H9 (cell line): Measurements from ENCODE around the gene TNNT2. TPM values are rescaled to one million over a fixed set of nuclear protein-coding genes. Genes with fewer than 3 reads are reported as not detected.

Experiments used
- DNase-seq: peaks from one replicate; pipeline ENCODE4 v3.0.0-alpha.2; 2017
- H2AFZ ChIP-seq: one replicate; pipeline ENCODE4 v1.6.1; 2013; ENCODE audit warnings: mild to moderate bottlenecking, low read length, control low read depth, moderate library complexity
- H2AK5ac ChIP-seq: 2 replicates; pipeline ENCODE4 v1.6.1; 2013; ENCODE audit warnings: low read length, control low read depth, mixed read lengths; ENCODE audit not compliant: insufficient read length
- H2BK120ac ChIP-seq: one replicate; pipeline ENCODE4 v1.6.1; 2013; ENCODE audit warnings: low read depth, mild to moderate bottlenecking, low read length, control low read depth, inconsistent platforms; ENCODE audit not compliant: poor library complexity, severe bottlenecking
- H2BK12ac ChIP-seq: 2 replicates; pipeline ENCODE4 v1.6.1; 2013; ENCODE audit warnings: low read length, control low read depth, mixed read lengths, low read depth; ENCODE audit not compliant: insufficient read length
- H2BK15ac ChIP-seq: 2 replicates; pipeline ENCODE4 v1.6.1; 2013; ENCODE audit warnings: low read depth, low read length, control low read depth
- H2BK20ac ChIP-seq: one replicate; pipeline ENCODE4 v1.6.1; 2013; ENCODE audit warnings: low read depth, mild to moderate bottlenecking, low read length, control low read depth, inconsistent platforms; ENCODE audit not compliant: poor library complexity, severe bottlenecking
- H2BK5ac ChIP-seq: 2 replicates; pipeline ENCODE4 v1.6.1; 2013; ENCODE audit warnings: low read length, control low read depth, mixed read lengths; ENCODE audit not compliant: insufficient read length
- H3K14ac ChIP-seq: 2 replicates; pipeline ENCODE4 v1.6.1; 2013; ENCODE audit warnings: low read length, control low read depth; ENCODE audit not compliant: insufficient read depth
- H3K18ac ChIP-seq: 2 replicates; pipeline ENCODE4 v1.6.1; 2013; ENCODE audit warnings: low read depth, mild to moderate bottlenecking, mixed read lengths, low read length, control low read depth; ENCODE audit not compliant: insufficient read length
- H3K23ac ChIP-seq: 2 replicates; pipeline ENCODE4 v1.6.1; 2013; ENCODE audit warnings: low read length, control low read depth, mixed read lengths, low read depth; ENCODE audit not compliant: insufficient read length
- H3K23me2 ChIP-seq: 2 replicates; pipeline ENCODE4 v1.6.1; 2013; ENCODE audit warnings: low read depth, mild to moderate bottlenecking, mixed read lengths, low read length, control low read depth; ENCODE audit not compliant: insufficient read length, poor library complexity, severe bottlenecking
- H3K27ac ChIP-seq: 2 replicates; pipeline ENCODE4 v1.5.1; 2013; ENCODE audit warnings: low read length, control low read depth, mixed read lengths, low read depth; ENCODE audit not compliant: insufficient read length
- H3K27me3 ChIP-seq: 2 replicates; pipeline ENCODE4 v1.6.1; 2013; ENCODE audit warnings: low read length, control low read depth, inconsistent platforms; ENCODE audit not compliant: insufficient read depth
- H3K4ac ChIP-seq: 2 replicates; pipeline ENCODE4 v1.6.1; 2013; ENCODE audit warnings: low read depth, mild to moderate bottlenecking, control low read depth, inconsistent platforms, low read length, moderate library complexity
- H3K4me1 ChIP-seq: 2 replicates; pipeline ENCODE4 v1.6.1; 2013; ENCODE audit warnings: low read length, control low read depth, inconsistent platforms; ENCODE audit not compliant: insufficient read depth
- H3K4me2 ChIP-seq: 2 replicates; pipeline ENCODE4 v1.6.1; 2013; ENCODE audit warnings: low read length, control low read depth, mixed read lengths; ENCODE audit not compliant: insufficient read length, insufficient read depth
- H3K56ac ChIP-seq: 2 replicates; pipeline ENCODE4 v1.6.1; 2013; ENCODE audit warnings: low read depth, mild to moderate bottlenecking, mixed read lengths, low read length, control low read depth; ENCODE audit not compliant: insufficient read length
- H3K79me1 ChIP-seq: 2 replicates; pipeline ENCODE4 v1.6.1; 2013; ENCODE audit warnings: low read depth, mild to moderate bottlenecking, moderate library complexity, low read length, control low read depth, inconsistent platforms; ENCODE audit not compliant: insufficient read depth, poor library complexity, severe bottlenecking
- H3K79me2 ChIP-seq: 2 replicates; pipeline ENCODE4 v1.6.1; 2013; ENCODE audit warnings: low read length, control low read depth, inconsistent platforms; ENCODE audit not compliant: insufficient read depth
- H3K9ac ChIP-seq: 2 replicates; pipeline ENCODE4 v1.6.1; 2013; ENCODE audit warnings: low read length, control low read depth, mixed read lengths; ENCODE audit not compliant: insufficient read length; ENCODE audit errors: extremely low read depth
- H3K9me3 ChIP-seq: one replicate; pipeline ENCODE4 v1.6.1; 2013; ENCODE audit warnings: low read depth, low read length, inconsistent platforms; ENCODE audit not compliant: control insufficient read depth
- H3T11ph ChIP-seq: one replicate; pipeline ENCODE4 v1.6.1; 2013; ENCODE audit warnings: mild to moderate bottlenecking, low read length, control low read depth, inconsistent platforms
- H4K20me1 ChIP-seq: one replicate; pipeline ENCODE4 v1.6.1; 2013; ENCODE audit not compliant: control insufficient read depth, insufficient read length, insufficient read depth
- H4K5ac ChIP-seq: 2 replicates; pipeline ENCODE4 v1.6.1; 2013; ENCODE audit warnings: low read depth, mild to moderate bottlenecking, mixed read lengths, low read length, control low read depth; ENCODE audit not compliant: insufficient read length
- H4K8ac ChIP-seq: replicated peaks from 2 replicates; pipeline ENCODE4 v1.6.1; 2013; ENCODE audit warnings: low read length, control low read depth, mixed read lengths, low read depth; ENCODE audit not compliant: insufficient read length
- H4K91ac ChIP-seq: 2 replicates; pipeline ENCODE4 v1.6.1; 2013; ENCODE audit warnings: low read depth, mild to moderate bottlenecking, moderate library complexity, mixed read lengths, low read length, control low read depth; ENCODE audit not compliant: insufficient read length
- H3K27ac Mint-ChIP-seq, 3 experiments: 2 replicates in 2 of 3; 3 replicates in 1 of 3; pipeline ENCODE4 v1.8.0; 2020 to 2021; ENCODE audit warnings: mixed read lengths in 3 of 3, mild to moderate bottlenecking in 1 of 3, moderate library complexity in 1 of 3
- H3K27me3 Mint-ChIP-seq: 2 replicates; pipeline ENCODE4 v1.8.0; 2021; ENCODE audit warnings: low read depth, mild to moderate bottlenecking, moderate library complexity, mixed read lengths
- H3K36me3 Mint-ChIP-seq, 3 experiments: 2 replicates in 2 of 3; 3 replicates in 1 of 3; pipeline ENCODE4 v1.8.0; 2020 to 2021; ENCODE audit warnings: low read depth in 3 of 3, mixed read lengths in 3 of 3; ENCODE audit not compliant: insufficient read depth in 1 of 3
- H3K4me1 Mint-ChIP-seq, 2 experiments: 2 replicates each; pipeline ENCODE4 v1.8.0; 2020; ENCODE audit warnings: mixed read lengths in 2 of 2
- H3K4me3 Mint-ChIP-seq, 2 experiments: 2 replicates in 1 of 2; 3 replicates in 1 of 2; pipeline ENCODE4 v1.8.0; 2020 to 2021; ENCODE audit warnings: mild to moderate bottlenecking in 2 of 2, mixed read lengths in 2 of 2, moderate library complexity in 1 of 2
- H3K9me3 Mint-ChIP-seq, 2 experiments: 2 replicates in 1 of 2; 3 replicates in 1 of 2; pipeline ENCODE4 v1.8.0; 2020; ENCODE audit warnings: mild to moderate bottlenecking in 2 of 2, mixed read lengths in 2 of 2, moderate library complexity in 1 of 2
- WGBS: extraction: QIAGEN DNeasy Blood & Tissue Kit; methylation state at CpG from one replicate; pipeline ENCODE4 v1.1.7; 2013; ENCODE audit warnings: missing lambda C conversion rate, low lambda C conversion rate, mixed read lengths; ENCODE audit not compliant: insufficient read length; ENCODE audit errors: extremely low coverage; 5-methylcytosine and 5-hydroxymethylcytosine counted together
- total RNA-seq: library from RNA; stranded (reverse); gene quantifications from 2 replicates; pipeline ENCODE4 v1.2.1, GENCODE V29; 2021
- TF ChIP-seq, protein P1 (sequence below): fragments of 200-600 bp; sonication (generic); conservative IDR thresholded peaks from 3 replicates; pipeline ENCODE4 v1.8.0; 2021; ENCODE audit warnings: antibody characterized with exemption, mild to moderate bottlenecking

The TNNT2 gene
- total RNA-seq, 1 experiment from 2014 or later = 8.6 TPM

- no peak overlapping the region for H2BK120ac ChIP-seq
- no peak overlapping the region for H3K56ac ChIP-seq
- peaks cover 5% of the 10 kb centered on the region; the same call in 1 of the 2 replicates for H3K27me3 ChIP-seq
- DNase-seq = no peak
- no peak overlapping the region for H3K18ac ChIP-seq
- H3K79me2 ChIP-seq = no peaks in the 10 kb centered on the region
- no peak overlapping the region for H4K91ac ChIP-seq
- H3K9ac ChIP-seq = no peak overlapping the region
- H2AK5ac ChIP-seq = no peak overlapping the region
- no peak overlapping the region for H2BK15ac ChIP-seq
- no peak overlapping the region for H2BK12ac ChIP-seq
- no peak overlapping the region for H2BK20ac ChIP-seq
- H3K23me2 ChIP-seq = peaks cover 16% of the 10 kb centered on the region
- Mint-ChIP-seq H3K27ac (no peak overlapping the region; a peak in 1 of 7 replicates), H3K4me1 (peaks cover 29 to 34% of the 10 kb centered on the region in 2 experiments), H3K4me3 (peak overlapping the region in 1 of 2 experiments; percentile 71; a peak in 2 of 5 replicates), H3K9me3 (no peaks in the 10 kb centered on the region), H3K36me3 (peaks cover 0 to 3% (median 0%) of the 10 kb centered on the region in 3 experiments; a peak in 3 of 7 replicates), H3K27me3 (peaks cover 22% of the 10 kb centered on the region)
- H4K20me1 ChIP-seq = no peaks in the 10 kb centered on the region
- no peak overlapping the region for H2BK5ac ChIP-seq
- no peak overlapping the region for H3T11ph ChIP-seq
- no CpG with 5 or more reads among the region's 2 CpGs for WGBS
- H3K27ac ChIP-seq = no peak overlapping the region
- H3K4me1 ChIP-seq = no peaks in the 10 kb centered on the region
- H3K79me1 ChIP-seq = no peaks in the 10 kb centered on the region
- H3K4me2 ChIP-seq = no peak overlapping the region
- TF ChIP-seq, protein P1, sequence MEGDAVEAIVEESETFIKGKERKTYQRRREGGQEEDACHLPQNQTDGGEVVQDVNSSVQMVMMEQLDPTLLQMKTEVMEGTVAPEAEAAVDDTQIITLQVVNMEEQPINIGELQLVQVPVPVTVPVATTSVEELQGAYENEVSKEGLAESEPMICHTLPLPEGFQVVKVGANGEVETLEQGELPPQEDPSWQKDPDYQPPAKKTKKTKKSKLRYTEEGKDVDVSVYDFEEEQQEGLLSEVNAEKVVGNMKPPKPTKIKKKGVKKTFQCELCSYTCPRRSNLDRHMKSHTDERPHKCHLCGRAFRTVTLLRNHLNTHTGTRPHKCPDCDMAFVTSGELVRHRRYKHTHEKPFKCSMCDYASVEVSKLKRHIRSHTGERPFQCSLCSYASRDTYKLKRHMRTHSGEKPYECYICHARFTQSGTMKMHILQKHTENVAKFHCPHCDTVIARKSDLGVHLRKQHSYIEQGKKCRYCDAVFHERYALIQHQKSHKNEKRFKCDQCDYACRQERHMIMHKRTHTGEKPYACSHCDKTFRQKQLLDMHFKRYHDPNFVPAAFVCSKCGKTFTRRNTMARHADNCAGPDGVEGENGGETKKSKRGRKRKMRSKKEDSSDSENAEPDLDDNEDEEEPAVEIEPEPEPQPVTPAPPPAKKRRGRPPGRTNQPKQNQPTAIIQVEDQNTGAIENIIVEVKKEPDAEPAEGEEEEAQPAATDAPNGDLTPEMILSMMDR = no peak
- no peak overlapping the region for H4K8ac ChIP-seq
- H2AFZ ChIP-seq = no peak overlapping the region
- no peak overlapping the region for H3K23ac ChIP-seq
- H3K9me3 ChIP-seq = no peaks in the 10 kb centered on the region
- no peak overlapping the region for H4K5ac ChIP-seq
- H3K4ac ChIP-seq = no peak overlapping the region
- no peak overlapping the region for H3K14ac ChIP-seq
Measured at GRCh38 chr1:201400852-201401230, 23.4 kb upstream of the TNNT2 start.
